Measurements from ENCODE around the gene CLIP2.

The CLIP2 gene

DNA sequence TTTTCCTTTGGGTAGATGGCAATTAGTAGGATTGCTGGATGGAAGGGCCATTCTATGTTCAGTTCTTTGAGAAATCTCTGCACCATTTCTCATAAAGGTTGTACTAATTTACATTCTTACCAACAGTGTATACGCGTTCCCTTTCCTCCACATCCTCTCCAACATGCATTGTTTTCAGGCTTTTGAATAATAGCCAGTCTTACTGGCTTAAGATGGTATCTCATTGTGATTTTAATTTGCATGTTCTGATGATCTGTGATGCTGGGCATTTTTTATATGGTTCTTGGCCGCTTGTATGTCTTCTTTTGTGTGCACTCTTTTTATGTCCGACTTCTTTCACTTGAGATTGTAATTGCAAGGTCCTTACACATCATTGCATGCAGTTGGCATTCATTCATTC lies 11.7 kb downstream of the CLIP2 start:
- TF ChIP-seq, protein P1, sequence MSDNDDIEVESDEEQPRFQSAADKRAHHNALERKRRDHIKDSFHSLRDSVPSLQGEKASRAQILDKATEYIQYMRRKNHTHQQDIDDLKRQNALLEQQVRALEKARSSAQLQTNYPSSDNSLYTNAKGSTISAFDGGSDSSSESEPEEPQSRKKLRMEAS (IDR thresholded peaks at IDR 0.05; ENCODE audit: low read depth, low read length), result no peak
- no peak for TF ChIP-seq POLR2A (IDR thresholded peaks at IDR 0.05; ENCODE audit: extremely low read depth, insufficient read length)
- TF ChIP-seq, protein P2, sequence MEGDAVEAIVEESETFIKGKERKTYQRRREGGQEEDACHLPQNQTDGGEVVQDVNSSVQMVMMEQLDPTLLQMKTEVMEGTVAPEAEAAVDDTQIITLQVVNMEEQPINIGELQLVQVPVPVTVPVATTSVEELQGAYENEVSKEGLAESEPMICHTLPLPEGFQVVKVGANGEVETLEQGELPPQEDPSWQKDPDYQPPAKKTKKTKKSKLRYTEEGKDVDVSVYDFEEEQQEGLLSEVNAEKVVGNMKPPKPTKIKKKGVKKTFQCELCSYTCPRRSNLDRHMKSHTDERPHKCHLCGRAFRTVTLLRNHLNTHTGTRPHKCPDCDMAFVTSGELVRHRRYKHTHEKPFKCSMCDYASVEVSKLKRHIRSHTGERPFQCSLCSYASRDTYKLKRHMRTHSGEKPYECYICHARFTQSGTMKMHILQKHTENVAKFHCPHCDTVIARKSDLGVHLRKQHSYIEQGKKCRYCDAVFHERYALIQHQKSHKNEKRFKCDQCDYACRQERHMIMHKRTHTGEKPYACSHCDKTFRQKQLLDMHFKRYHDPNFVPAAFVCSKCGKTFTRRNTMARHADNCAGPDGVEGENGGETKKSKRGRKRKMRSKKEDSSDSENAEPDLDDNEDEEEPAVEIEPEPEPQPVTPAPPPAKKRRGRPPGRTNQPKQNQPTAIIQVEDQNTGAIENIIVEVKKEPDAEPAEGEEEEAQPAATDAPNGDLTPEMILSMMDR (IDR thresholded peaks at IDR 0.05; ENCODE audit: low read depth, low read length), result no peak
- TF ChIP-seq MYC (IDR thresholded peaks at IDR 0.05; ENCODE audit: low read depth, low read length), result no peak
- no peak for DNase-seq (ENCODE audit: low read depth)
- H3K4me3 ChIP-seq (ENCODE audit: low read depth, low read length), result no peak overlapping the region

DNA sequence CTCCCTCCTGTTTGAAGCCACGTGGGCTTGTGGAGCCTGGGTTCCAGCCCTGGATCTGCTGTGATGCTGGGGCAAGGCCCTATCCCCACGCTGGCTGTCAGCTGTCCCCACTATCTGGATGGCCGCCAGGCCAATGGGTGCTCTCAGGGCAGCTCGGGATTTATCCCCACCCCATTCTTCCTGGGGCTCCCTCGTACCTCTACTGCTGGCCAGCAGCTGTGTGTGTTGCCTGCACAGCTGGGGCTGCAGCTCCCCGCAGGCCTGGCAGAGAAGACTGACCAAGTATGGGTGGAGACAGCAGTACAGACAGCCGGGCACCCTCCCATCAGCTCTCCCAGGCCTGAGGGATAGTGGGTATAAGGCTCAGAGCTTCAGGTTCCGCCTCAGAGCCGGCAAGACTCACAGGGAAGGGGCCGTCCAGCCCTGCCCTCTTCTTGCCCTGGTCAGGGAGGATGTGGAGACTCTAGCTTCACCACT lies 13.6 kb downstream of the CLIP2 start:
- TF ChIP-seq, protein P1 (IDR thresholded peaks at IDR 0.05; ENCODE audit: low read depth, low read length), result no peak
- TF ChIP-seq MYC (IDR thresholded peaks at IDR 0.05; ENCODE audit: low read depth, low read length) (no peak), POLR2A (IDR thresholded peaks at IDR 0.05; ENCODE audit: extremely low read depth, insufficient read length) (no peak)
- TF ChIP-seq, protein P2 (IDR thresholded peaks at IDR 0.05; ENCODE audit: low read depth, low read length), result no peak
- no peak for DNase-seq (ENCODE audit: low read depth)
- no peak overlapping the region for H3K4me3 ChIP-seq (ENCODE audit: low read depth, low read length)

DNA sequence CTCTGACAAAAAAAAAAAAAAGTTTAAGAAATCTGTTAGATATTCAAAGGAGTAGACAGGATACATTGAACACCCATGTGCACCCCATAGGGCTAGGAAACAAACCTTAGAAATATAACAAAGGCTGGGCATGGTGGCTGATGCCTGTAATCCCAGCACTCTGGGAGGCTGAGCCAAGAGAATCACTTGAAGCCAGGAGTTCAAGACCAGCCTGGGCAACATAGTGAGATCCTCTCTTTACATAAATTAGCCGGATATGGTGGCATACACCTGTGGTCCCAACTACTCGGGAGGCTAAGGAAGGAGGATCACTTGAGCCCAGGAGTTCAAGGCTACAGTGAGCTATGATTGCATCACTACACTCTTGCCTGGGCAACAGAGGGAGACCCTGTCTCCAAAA lies 15.3 kb downstream of the CLIP2 start:
- TF ChIP-seq, protein P1 (IDR thresholded peaks at IDR 0.05; ENCODE audit: low read depth, low read length), result no peak
- TF ChIP-seq, protein P2 (IDR thresholded peaks at IDR 0.05; ENCODE audit: low read depth, low read length), result no peak
- TF ChIP-seq MYC (IDR thresholded peaks at IDR 0.05; ENCODE audit: low read depth, low read length) (no peak), POLR2A (IDR thresholded peaks at IDR 0.05; ENCODE audit: extremely low read depth, insufficient read length) (no peak)
- no peak for DNase-seq (ENCODE audit: low read depth)
- no peak overlapping the region for H3K4me3 ChIP-seq (ENCODE audit: low read depth, low read length)

DNA sequence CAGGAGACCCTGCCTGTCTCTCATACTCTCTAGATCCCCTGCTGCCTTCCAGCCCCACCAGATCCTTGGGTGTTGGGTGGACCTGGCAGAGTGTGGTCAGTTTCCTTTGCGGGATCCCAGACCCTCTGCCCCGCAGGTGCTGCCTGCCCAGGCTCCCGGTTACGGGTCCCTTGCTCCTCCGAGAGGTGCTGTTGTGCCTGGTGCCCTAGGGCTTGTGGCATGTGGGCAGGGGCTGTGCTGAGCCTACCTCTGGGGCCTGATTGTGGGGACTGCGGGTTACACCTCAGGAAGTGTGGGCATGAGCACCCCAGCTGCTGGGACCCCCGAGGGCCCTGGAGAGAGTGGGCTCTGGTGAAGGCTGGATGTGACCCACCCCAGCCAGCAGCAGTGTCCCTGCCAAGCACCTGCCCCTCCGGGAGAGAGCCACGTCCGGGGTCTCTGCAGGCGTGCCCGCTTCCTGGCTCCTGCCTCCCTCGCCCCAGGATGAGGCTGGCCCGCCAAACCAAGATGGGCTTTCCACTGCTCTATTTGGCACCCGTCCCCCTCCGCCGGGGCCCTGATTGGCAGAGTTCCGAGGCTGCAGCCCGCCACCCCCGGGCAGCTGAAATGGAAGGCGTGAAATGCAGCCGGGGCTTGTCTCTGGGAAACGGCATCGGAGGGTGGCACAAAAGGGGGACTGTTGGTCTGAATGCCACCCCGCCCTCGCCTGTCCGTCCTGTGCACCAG lies 17.0 kb downstream of the CLIP2 start:
- TF ChIP-seq MYC (IDR thresholded peaks at IDR 0.05; ENCODE audit: low read depth, low read length) (no peak), POLR2A (IDR thresholded peaks at IDR 0.05; ENCODE audit: extremely low read depth, insufficient read length) (no peak)
- TF ChIP-seq, protein P1 (IDR thresholded peaks at IDR 0.05; ENCODE audit: low read depth, low read length), result no peak
- TF ChIP-seq, protein P2 (IDR thresholded peaks at IDR 0.05; ENCODE audit: low read depth, low read length), result no peak
- no peak for DNase-seq (ENCODE audit: low read depth)
- H3K4me3 ChIP-seq (ENCODE audit: low read depth, low read length), result no peak overlapping the region

DNA sequence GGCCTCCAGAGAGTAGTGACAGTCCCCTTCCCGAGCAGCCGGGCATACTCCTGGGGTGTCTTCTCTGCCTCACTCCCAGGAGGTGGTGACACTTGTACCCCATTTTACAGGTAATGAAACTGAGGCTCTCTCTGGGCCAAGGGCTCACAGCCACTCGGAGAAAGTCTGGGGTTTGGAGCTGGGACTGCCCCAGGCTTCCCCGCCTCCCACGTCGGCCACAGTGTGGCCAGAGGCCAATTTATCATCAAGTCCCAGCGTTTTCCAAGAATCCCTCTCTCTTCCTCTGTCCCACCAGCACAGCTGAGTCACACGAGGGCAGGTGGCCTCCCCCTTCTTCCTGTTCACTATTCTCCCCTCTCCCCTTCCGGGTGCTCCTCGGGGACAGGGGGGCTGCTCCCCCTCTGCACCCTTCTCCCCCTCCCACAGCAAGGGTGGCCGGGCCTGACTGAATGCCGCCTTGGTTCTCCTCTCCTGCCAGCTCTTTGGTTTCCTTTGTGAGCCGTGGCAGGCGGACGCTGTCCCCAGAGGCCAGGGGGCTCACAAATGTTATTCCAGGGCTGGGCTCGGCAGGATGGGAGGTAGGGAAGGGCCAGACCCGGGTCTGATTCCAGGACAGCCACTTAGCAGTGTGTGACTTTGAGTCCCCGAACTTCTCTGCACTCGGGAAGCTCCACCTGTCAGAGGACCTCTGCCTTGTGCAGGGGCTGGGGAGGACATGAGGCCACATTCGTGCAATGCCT lies 17.7 kb downstream of the CLIP2 start:
- no peak overlapping the region for H3K4me3 ChIP-seq (ENCODE audit: low read depth, low read length)

More for the DNA sequence above, 17.7 kb downstream of the CLIP2 start:
- DNase-seq (ENCODE audit: low read depth), result no peak
- TF ChIP-seq POLR2A (IDR thresholded peaks at IDR 0.05; ENCODE audit: extremely low read depth, insufficient read length) (no peak), MYC (IDR thresholded peaks at IDR 0.05; ENCODE audit: low read depth, low read length) (no peak)
- TF ChIP-seq, protein P2 (IDR thresholded peaks at IDR 0.05; ENCODE audit: low read depth, low read length), result no peak
- TF ChIP-seq, protein P1 (IDR thresholded peaks at IDR 0.05; ENCODE audit: low read depth, low read length), result no peak

Measured in NB4 (cell line).